ENCODE results near the gene ABHD16A. TPM values are rescaled to one million over a fixed set of nuclear protein-coding genes. Genes with fewer than 3 reads are reported as not detected.

The ABHD16A gene
- total RNA-seq, 1 experiment from 2014 or later, result 22.4 TPM

- DNase-seq, result no peak
- H3K36me3 ChIP-seq, result peaks cover 46% of the 10 kb centered on the region
- no peaks in the 10 kb centered on the region for H3K9me3 ChIP-seq (replicated peaks)
- H3K4me3 ChIP-seq, result no peak within 1 kb of the TSS
- H3K27ac ChIP-seq, result no peak within 1 kb of the TSS
- H3K4me1 ChIP-seq, result no peaks in the 10 kb centered on the region
- H3K27me3 ChIP-seq, result no peaks in the 10 kb centered on the region
Observed at GRCh38 chr6:31669676-31670075, 33.4 kb downstream of the ABHD16A start, which contains the start of gene LY6G5B. LY6G5B (plus strand) TSS chr6:31669976; CDS start chr6:31670951, 975 bp downstream.

GRCh38 chr6:31666337-31666965 is 36.7 kb downstream of the ABHD16A start:
- no peak for DNase-seq
- Histone ChIP-seq H3K27ac (peak overlapping the region; percentile 96), H3K4me1 (peaks cover 5% of the 10 kb centered on the region), H3K27me3 (no peaks in the 10 kb centered on the region), H3K36me3 (peaks cover 48% of the 10 kb centered on the region), H3K9me3 (replicated peaks) (no peaks in the 10 kb centered on the region), H3K4me3 (peak overlapping the region; percentile 86)

- Histone ChIP-seq H3K9me3 (replicated peaks) (no peaks in the 10 kb centered on the region), H3K36me3 (peaks cover 43% of the 10 kb centered on the region), H3K27me3 (no peaks in the 10 kb centered on the region), H3K4me1 (peaks cover 5% of the 10 kb centered on the region), H3K27ac (peak within 1 kb of the TSS; percentile 96), H3K4me3 (peak within 1 kb of the TSS; percentile 86)
- DNase-seq, result peak; percentile 97
Observed at GRCh38 chr6:31665501-31666336, 37.4 kb downstream of the ABHD16A start, which contains the start of gene CSNK2B. CSNK2B (plus strand) TSS chr6:31666080; CDS start chr6:31666832, 752 bp downstream.

- Histone ChIP-seq H3K36me3 (peaks cover 38% of the 10 kb centered on the region), H3K27me3 (no peaks in the 10 kb centered on the region), H3K4me1 (peaks cover 5% of the 10 kb centered on the region), H3K27ac (peak within 1 kb of the TSS; percentile 96), H3K4me3 (peak within 1 kb of the TSS; percentile 86), H3K9me3 (replicated peaks) (no peaks in the 10 kb centered on the region)
- DNase-seq, result peak; percentile 87 to 93
Observed at GRCh38 chr6:31664790-31665500, 38.2 kb downstream of the ABHD16A start, which contains the start of gene GPANK1. GPANK1 (minus strand) TSS chr6:31664997; CDS start chr6:31664478, 519 bp downstream.

- Histone ChIP-seq H3K9me3 (replicated peaks) (no peaks in the 10 kb centered on the region), H3K27me3 (no peaks in the 10 kb centered on the region), H3K27ac (peak overlapping the region; percentile 96), H3K36me3 (peaks cover 31% of the 10 kb centered on the region), H3K4me3 (peak overlapping the region; percentile 86), H3K4me1 (peaks cover 8% of the 10 kb centered on the region)
- peak; percentile 37 to 52 for DNase-seq
Observed at GRCh38 chr6:31663961-31664789, 38.9 kb downstream of the ABHD16A start.

GRCh38 chr6:31663126-31663960 is 39.8 kb downstream of the ABHD16A start:
- DNase-seq, result no peak
- Histone ChIP-seq H3K27ac (no peak overlapping the region; the same call in 1 of the 2 replicates), H3K36me3 (peaks cover 23% of the 10 kb centered on the region), H3K4me1 (peaks cover 8% of the 10 kb centered on the region), H3K27me3 (no peaks in the 10 kb centered on the region), H3K4me3 (peak overlapping the region; percentile 86), H3K9me3 (replicated peaks) (no peaks in the 10 kb centered on the region)

- no peak for DNase-seq
- Histone ChIP-seq H3K4me3 (no peak overlapping the region), H3K36me3 (peaks cover 17% of the 10 kb centered on the region), H3K4me1 (peaks cover 8% of the 10 kb centered on the region), H3K27me3 (no peaks in the 10 kb centered on the region), H3K9me3 (replicated peaks) (no peaks in the 10 kb centered on the region), H3K27ac (no peak overlapping the region)
Observed at GRCh38 chr6:31662124-31662723, 40.9 kb downstream of the ABHD16A start.

- peak overlapping the region; percentile 78 for H3K27ac ChIP-seq
- H3K4me3 ChIP-seq, result peak overlapping the region; percentile 72
- DNase-seq, result no peak
- H3K4me1 ChIP-seq, result peaks cover 8% of the 10 kb centered on the region
- H3K27me3 ChIP-seq, result no peaks in the 10 kb centered on the region
- H3K36me3 ChIP-seq, result peaks cover 14% of the 10 kb centered on the region; the same call in 1 of the 2 replicates
- H3K9me3 ChIP-seq (replicated peaks), result no peaks in the 10 kb centered on the region
Observed at GRCh38 chr6:31661262-31662123, 41.6 kb downstream of the ABHD16A start.

- Histone ChIP-seq H3K27me3 (no peaks in the 10 kb centered on the region), H3K4me1 (peaks cover 8% of the 10 kb centered on the region), H3K27ac (peak within 1 kb of the TSS; percentile 78), H3K4me3 (peak within 1 kb of the TSS; percentile 72), H3K9me3 (replicated peaks) (no peaks in the 10 kb centered on the region), H3K36me3 (peaks cover 12% of the 10 kb centered on the region; the same call in 1 of the 2 replicates)
- peak; percentile 86 to 89 for DNase-seq
Observed at GRCh38 chr6:31660381-31661261, 42.5 kb downstream of the ABHD16A start, which contains the start of gene C6orf47. C6orf47 (minus strand) TSS chr6:31660778; CDS start chr6:31659947, 831 bp downstream.

- peak overlapping the region; percentile 72 for H3K4me3 ChIP-seq
- peaks cover 12% of the 10 kb centered on the region; the same call in 1 of the 2 replicates for H3K36me3 ChIP-seq
- peak overlapping the region; percentile 78 for H3K27ac ChIP-seq
- peaks cover 8% of the 10 kb centered on the region for H3K4me1 ChIP-seq
- no peaks in the 10 kb centered on the region for H3K9me3 ChIP-seq (replicated peaks)
- no peak for DNase-seq
- no peaks in the 10 kb centered on the region for H3K27me3 ChIP-seq
Observed at GRCh38 chr6:31659649-31660380, 43.3 kb downstream of the ABHD16A start.
